Tibial artery (tissue), 4 donors: ENCODE data around the gene VNN1.
A peak's percentile ranks its signal among the peaks of the same experiment; 100 is the strongest.

Source experiments
- DNase-seq, 2 donors: peaks; one replicate each; pipeline ENCODE4 v3.0.0-alpha.2; 2019
- H3K27ac ChIP-seq, 2 donors: fragments of 200-600 bp; sonication (generic) in 1 of 2; 1 replicate in 1 of 2; 2 replicates in 1 of 2; pipeline ENCODE4 v1.5.1; 2018 to 2019; ENCODE audit warnings: mild to moderate bottlenecking in 1 of 2
- H3K27me3 ChIP-seq, 2 donors: fragments of 200-600 bp; sonication (generic) in 1 of 2; one replicate each; pipeline versions ENCODE4 v1.5.1 to v1.6.0; 2016 to 2019
- H3K36me3 ChIP-seq, 3 donors: fragments of 200-600 bp; sonication (generic) in 2 of 3; one replicate each; pipeline ENCODE4 v1.5.1; 2016 to 2019; ENCODE audit warnings: mild to moderate bottlenecking in 2 of 3
- H3K4me1 ChIP-seq, 4 donors: fragments of 200-600 bp; sonication (generic) in 2 of 4; 1 replicate in 3 of 4; 2 replicates in 1 of 4; pipeline ENCODE4 v1.5.1; 2016 to 2019
- H3K4me3 ChIP-seq, 2 donors: fragments of 200-600 bp; sonication (generic) in 1 of 2; 1 replicate in 1 of 2; 2 replicates in 1 of 2; pipeline ENCODE4 v1.5.1; 2018 to 2019; ENCODE audit warnings: mild to moderate bottlenecking in 2 of 2
- H3K9me3 ChIP-seq, 3 donors: fragments of 200-600 bp; sonication (generic) in 1 of 3; one replicate each; pipeline ENCODE4 v1.5.1; 2016 to 2019
- intact Hi-C: fragments of 100-400 bp; cut with DNase I; formaldehyde crosslinking; loops from one replicate; pipeline ENCODE4 v1.15.0; 2023; ENCODE audit warnings: low total_unique reads
- TF ChIP-seq, protein P1 (sequence below), 2 experiments: fragments of 200-600 bp in 1 of 2; fragments of 450-650 bp in 1 of 2; IDR thresholded peaks; one replicate each; pipeline ENCODE4 v1.5.1; 2017 to 2019; ENCODE audit warnings: antibody characterized with exemption in 2 of 2, mild to moderate bottlenecking in 1 of 2, moderate library complexity in 1 of 2

The VNN1 gene

DNA sequence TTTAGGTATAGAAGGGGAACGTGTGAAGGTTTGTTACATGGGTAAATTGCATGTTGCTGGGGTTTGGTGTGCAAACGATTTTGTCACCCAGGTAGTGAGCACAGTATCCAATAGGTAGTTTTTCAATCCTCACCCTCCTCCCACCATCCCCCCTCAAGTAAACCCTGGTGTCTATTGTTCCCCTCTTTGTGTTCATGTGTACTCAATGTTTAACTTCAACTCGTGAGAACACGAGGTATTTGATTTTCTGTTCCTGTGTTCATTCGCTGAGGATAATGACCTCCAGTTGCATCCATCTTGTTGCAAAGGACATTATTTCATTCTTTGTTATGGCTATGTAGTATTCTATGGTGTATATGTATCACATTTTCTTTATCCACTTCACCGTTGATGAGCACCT lies 11.6 kb upstream of the VNN1 start:
- no peak for DNase-seq
- Histone ChIP-seq H3K36me3 (no peaks in the 10 kb centered on the region), H3K4me1 (no peaks in the 10 kb centered on the region), H3K9me3 (no peaks in the 10 kb centered on the region), H3K27me3 (no peaks in the 10 kb centered on the region), H3K4me3 (no peak overlapping the region), H3K27ac (no peak overlapping the region)
- intact Hi-C loops: no loop called here
- TF ChIP-seq, protein P1, sequence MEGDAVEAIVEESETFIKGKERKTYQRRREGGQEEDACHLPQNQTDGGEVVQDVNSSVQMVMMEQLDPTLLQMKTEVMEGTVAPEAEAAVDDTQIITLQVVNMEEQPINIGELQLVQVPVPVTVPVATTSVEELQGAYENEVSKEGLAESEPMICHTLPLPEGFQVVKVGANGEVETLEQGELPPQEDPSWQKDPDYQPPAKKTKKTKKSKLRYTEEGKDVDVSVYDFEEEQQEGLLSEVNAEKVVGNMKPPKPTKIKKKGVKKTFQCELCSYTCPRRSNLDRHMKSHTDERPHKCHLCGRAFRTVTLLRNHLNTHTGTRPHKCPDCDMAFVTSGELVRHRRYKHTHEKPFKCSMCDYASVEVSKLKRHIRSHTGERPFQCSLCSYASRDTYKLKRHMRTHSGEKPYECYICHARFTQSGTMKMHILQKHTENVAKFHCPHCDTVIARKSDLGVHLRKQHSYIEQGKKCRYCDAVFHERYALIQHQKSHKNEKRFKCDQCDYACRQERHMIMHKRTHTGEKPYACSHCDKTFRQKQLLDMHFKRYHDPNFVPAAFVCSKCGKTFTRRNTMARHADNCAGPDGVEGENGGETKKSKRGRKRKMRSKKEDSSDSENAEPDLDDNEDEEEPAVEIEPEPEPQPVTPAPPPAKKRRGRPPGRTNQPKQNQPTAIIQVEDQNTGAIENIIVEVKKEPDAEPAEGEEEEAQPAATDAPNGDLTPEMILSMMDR (IDR thresholded peaks at IDR 0.05): no peak

DNA sequence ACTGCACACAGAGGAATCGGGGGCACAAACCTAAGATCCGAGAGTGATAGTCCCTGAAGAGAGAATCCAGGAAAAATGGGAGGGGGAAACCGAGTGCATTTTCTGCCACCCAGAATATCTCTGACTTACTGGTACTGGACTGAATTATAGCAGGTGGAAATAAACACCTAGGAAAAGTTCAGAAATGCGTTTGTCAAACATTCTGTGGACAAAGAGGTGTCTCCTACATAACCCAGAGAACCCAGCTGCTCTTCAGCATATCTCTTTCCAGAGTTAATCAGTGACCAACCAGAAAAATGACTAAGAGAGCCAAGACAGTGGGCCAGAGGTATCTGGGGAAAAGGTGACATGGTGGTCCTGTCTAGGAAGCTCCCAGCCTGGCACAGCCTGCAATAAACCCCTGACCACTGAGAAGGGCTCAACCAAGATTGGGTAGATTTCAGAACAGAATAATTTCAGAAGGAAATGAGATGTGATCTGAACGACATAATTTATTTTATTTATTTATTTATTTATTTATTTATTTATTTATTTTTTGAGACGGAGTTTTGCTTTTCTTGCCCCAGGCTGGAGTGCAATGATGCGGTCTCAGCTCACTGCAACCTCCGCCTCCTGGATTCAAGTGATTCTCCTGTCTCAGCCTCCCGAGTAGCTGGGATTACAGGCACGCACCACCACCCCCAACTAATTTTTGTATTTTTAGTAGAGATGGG lies 6.0 kb upstream of the VNN1 start:
- H3K36me3 ChIP-seq: no peaks in the 10 kb centered on the region
- no peaks in the 10 kb centered on the region for H3K4me1 ChIP-seq
- intact Hi-C loops: no loop called here
- H3K27me3 ChIP-seq: no peaks in the 10 kb centered on the region
- TF ChIP-seq, protein P1 (IDR thresholded peaks at IDR 0.05): no peak
- DNase-seq: no peak
- no peak overlapping the region for H3K27ac ChIP-seq
- H3K9me3 ChIP-seq: no peaks in the 10 kb centered on the region
- H3K4me3 ChIP-seq: no peak overlapping the region

DNA sequence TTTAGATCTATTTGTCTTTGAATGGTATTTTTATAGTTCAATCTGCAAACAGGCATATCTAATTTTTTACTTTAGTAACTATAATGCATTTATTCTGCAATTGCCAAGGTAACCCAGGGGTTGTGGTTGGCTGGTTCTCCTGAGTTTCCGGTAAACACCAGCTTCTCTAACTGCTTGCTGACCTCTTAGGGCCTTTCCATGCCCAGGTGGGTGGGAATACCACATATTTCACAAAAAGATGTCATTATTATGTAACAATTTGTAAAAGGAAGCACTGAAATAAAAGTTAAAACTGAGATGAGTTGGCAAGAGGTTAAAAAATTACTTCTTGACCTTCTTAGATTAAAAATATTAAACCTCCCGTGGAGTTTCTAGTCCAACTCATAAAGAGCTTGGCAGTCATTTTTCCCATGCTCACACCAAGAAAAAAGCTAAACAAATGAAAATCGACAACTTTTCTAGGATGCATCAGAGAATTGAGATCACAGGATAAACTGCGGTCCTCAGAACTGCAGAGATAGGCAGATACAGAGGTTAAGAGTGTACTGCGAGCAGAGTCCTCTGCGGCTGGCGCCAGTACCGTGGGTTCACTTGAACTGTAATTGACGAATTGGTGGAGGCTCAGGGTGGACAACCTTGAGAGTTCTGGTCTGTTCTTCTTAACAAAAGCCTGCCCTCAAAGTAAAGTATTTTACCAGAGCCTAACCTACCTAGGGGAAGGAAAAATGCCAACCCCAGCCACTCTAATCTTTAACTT lies 2.2 kb upstream of the VNN1 start:
- no peaks in the 10 kb centered on the region for H3K36me3 ChIP-seq
- TF ChIP-seq, protein P1 (IDR thresholded peaks at IDR 0.05): no peak
- intact Hi-C loops: no loop called here
- no peak for DNase-seq
- H3K9me3 ChIP-seq: no peaks in the 10 kb centered on the region
- H3K27ac ChIP-seq: no peak overlapping the region
- no peaks in the 10 kb centered on the region for H3K4me1 ChIP-seq
- H3K4me3 ChIP-seq: no peak overlapping the region
- H3K27me3 ChIP-seq: no peaks in the 10 kb centered on the region

DNA sequence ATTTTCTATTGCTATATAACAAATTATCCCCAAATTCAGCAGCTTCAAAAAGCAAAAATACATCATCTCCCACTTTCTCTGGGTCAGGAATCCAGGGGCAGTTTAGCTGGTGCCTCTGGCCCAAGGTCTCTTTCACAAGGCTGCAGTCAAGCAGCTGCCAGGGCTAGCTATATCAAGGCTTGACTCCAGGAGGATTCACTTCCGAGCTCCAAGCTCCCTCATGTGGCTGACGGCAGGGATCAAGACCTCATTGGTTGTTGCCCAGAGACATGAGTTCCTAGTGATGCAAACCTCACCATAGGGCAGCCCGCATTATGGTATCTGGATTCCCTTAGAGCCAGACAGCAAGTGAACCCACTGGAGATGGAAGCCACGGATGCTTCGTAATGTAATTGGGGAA lies 1.3 kb upstream of the VNN1 start:
- H3K9me3 ChIP-seq: no peaks in the 10 kb centered on the region
- TF ChIP-seq, protein P1 (IDR thresholded peaks at IDR 0.05): peak in 1 of 2 experiments; percentile 22
- DNase-seq: peak; percentile 47 to 68
- no peaks in the 10 kb centered on the region for H3K27me3 ChIP-seq
- no peak overlapping the region for H3K27ac ChIP-seq
- H3K4me1 ChIP-seq: no peaks in the 10 kb centered on the region
- no peak overlapping the region for H3K4me3 ChIP-seq
- intact Hi-C loops: no loop called here
- no peaks in the 10 kb centered on the region for H3K36me3 ChIP-seq

DNA sequence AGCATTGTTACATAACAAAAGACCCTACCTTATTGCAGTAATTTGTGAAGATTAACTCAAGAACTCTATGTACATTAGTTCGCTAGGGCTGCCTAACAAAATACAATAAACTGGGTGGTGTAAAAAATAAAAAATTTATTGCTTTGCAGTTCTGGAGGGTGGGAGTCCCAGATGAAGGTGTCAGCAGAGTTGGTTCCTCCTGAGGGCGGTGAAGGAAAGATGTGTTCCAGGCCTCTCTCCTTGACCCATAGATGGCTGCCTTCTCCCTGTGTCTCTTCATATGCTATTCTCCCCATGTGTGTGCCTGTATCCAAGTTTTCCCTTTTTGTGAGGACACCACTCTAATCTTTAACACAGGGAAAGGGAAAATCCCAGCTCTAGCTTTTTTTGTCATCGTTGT lies 305 bp upstream of the VNN1 start:
- no peak overlapping the region for H3K27ac ChIP-seq
- no peaks in the 10 kb centered on the region for H3K27me3 ChIP-seq
- H3K4me1 ChIP-seq: no peaks in the 10 kb centered on the region
- intact Hi-C loops: no loop called here
- H3K36me3 ChIP-seq: no peaks in the 10 kb centered on the region
- TF ChIP-seq, protein P1 (IDR thresholded peaks at IDR 0.05): no peak
- no peaks in the 10 kb centered on the region for H3K9me3 ChIP-seq
- no peak for DNase-seq
- H3K4me3 ChIP-seq: no peak overlapping the region
